Measurements from ENCODE around the gene RPUSD2.
"Not testable (repeated sequence)": the region's sequence is repeated elsewhere in the genome, so short reads cannot be mapped to it uniquely, and the experiment has no call there.

Gene RPUSD2

GRCh38 chr15:40550341-40551037 is 18.6 kb upstream of the RPUSD2 start:
- Mint-ChIP-seq H3K4me3 (peak overlapping the region; percentile 77 to 79), H3K36me3 (peaks cover 47 to 79% of the 10 kb centered on the region in 2 donors), H3K27ac (peak overlapping the region; percentile 86), H3K4me1 (peaks cover 67 to 99% of the 10 kb centered on the region in 2 donors), H3K27me3 (no peaks in the 10 kb centered on the region), H3K9me3 (peaks cover 5% of the 10 kb centered on the region in 2 donors)
- DNase-seq = peak; percentile 49
- ATAC-seq (replicated peaks) = peak; percentile 93 to 95

- H3K9me3 Mint-ChIP-seq = peaks cover 3% of the 10 kb centered on the region in 2 donors
- peaks cover 37 to 80% of the 10 kb centered on the region in 2 donors for H3K36me3 Mint-ChIP-seq
- DNase-seq = no peak
- H3K27me3 Mint-ChIP-seq = no peaks in the 10 kb centered on the region
- no peak for ATAC-seq (replicated peaks)
- H3K4me3 Mint-ChIP-seq = peak overlapping the region; percentile 79 to 82
- H3K4me1 Mint-ChIP-seq = peaks cover 66 to 99% of the 10 kb centered on the region in 2 donors
- H3K27ac Mint-ChIP-seq = peak overlapping the region; percentile 93
Measured at GRCh38 chr15:40554161-40554525, 15.0 kb upstream of the RPUSD2 start.

GRCh38 chr15:40555876-40556275 is 13.2 kb upstream of the RPUSD2 start:
- Mint-ChIP-seq H3K27me3 (no peaks in the 10 kb centered on the region), H3K36me3 (peaks cover 30 to 81% of the 10 kb centered on the region in 2 donors), H3K4me1 (peaks cover 62 to 98% of the 10 kb centered on the region in 2 donors), H3K27ac (peak overlapping the region; percentile 80), H3K9me3 (peaks cover 0 to 3% of the 10 kb centered on the region in 2 donors), H3K4me3 (no peak overlapping the region)
- no peak for ATAC-seq (replicated peaks)
- DNase-seq = no peak

- ATAC-seq (replicated peaks) (no peak), DNase-seq (no peak)
- no peaks in the 10 kb centered on the region for H3K27me3 Mint-ChIP-seq
- peak overlapping the region; percentile 65 to 73 for H3K4me3 Mint-ChIP-seq
- H3K9me3 Mint-ChIP-seq = peaks cover 0 to 3% of the 10 kb centered on the region in 2 donors
- peaks cover 20 to 68% of the 10 kb centered on the region in 2 donors for H3K36me3 Mint-ChIP-seq
- H3K27ac Mint-ChIP-seq = peak overlapping the region; percentile 95
- peaks cover 53 to 89% of the 10 kb centered on the region in 2 donors for H3K4me1 Mint-ChIP-seq
Measured at GRCh38 chr15:40558952-40559742, 10.0 kb upstream of the RPUSD2 start.

GRCh38 chr15:40562691-40563090 is 6.4 kb upstream of the RPUSD2 start:
- H3K9me3 Mint-ChIP-seq = peaks cover 0 to 3% of the 10 kb centered on the region in 2 donors
- ATAC-seq (replicated peaks) = no peak
- no peak for DNase-seq
- peak overlapping the region; percentile 9 for H3K27ac Mint-ChIP-seq
- H3K4me3 Mint-ChIP-seq = no peak overlapping the region
- H3K4me1 Mint-ChIP-seq = peaks cover 46 to 73% of the 10 kb centered on the region in 2 donors
- peaks cover 7 to 40% of the 10 kb centered on the region in 2 donors for H3K36me3 Mint-ChIP-seq
- H3K27me3 Mint-ChIP-seq = no peaks in the 10 kb centered on the region

GRCh38 chr15:40563426-40563825 is 5.7 kb upstream of the RPUSD2 start:
- no peak for DNase-seq
- H3K36me3 Mint-ChIP-seq = peaks cover 7 to 34% of the 10 kb centered on the region in 2 donors
- ATAC-seq (replicated peaks) = no peak
- H3K27me3 Mint-ChIP-seq = no peaks in the 10 kb centered on the region
- peaks cover 0 to 3% of the 10 kb centered on the region in 2 donors for H3K9me3 Mint-ChIP-seq
- H3K4me1 Mint-ChIP-seq = peaks cover 41 to 66% of the 10 kb centered on the region in 2 donors
- H3K27ac Mint-ChIP-seq = peak overlapping the region; percentile 20
- peak overlapping the region; percentile 84 to 91 for H3K4me3 Mint-ChIP-seq

GRCh38 chr15:40564591-40565332 is 4.3 kb upstream of the RPUSD2 start, which contains the start of gene CCDC32:
CCDC32 (minus strand) TSS chr15:40565042; CDS start chr15:40563015, 2,027 bp downstream.
- Mint-ChIP-seq H3K27ac (peak within 1 kb of the TSS; percentile 94), H3K4me3 (peak within 1 kb of the TSS; percentile 84 to 91), H3K4me1 (peaks cover 33 to 53% of the 10 kb centered on the region in 2 donors), H3K9me3 (peaks cover 0 to 3% of the 10 kb centered on the region in 2 donors), H3K36me3 (peaks cover 7 to 21% of the 10 kb centered on the region in 2 donors), H3K27me3 (no peaks in the 10 kb centered on the region)
- ATAC-seq (replicated peaks) = peak; percentile 94 to 96
- DNase-seq = peak; percentile 92

GRCh38 chr15:40565333-40566238 is 3.5 kb upstream of the RPUSD2 start:
- H3K9me3 Mint-ChIP-seq = no peaks in the 10 kb centered on the region
- DNase-seq (no peak), ATAC-seq (replicated peaks) (no peak)
- H3K4me3 Mint-ChIP-seq = peak overlapping the region; percentile 84 to 91
- H3K4me1 Mint-ChIP-seq = peaks cover 29 to 53% of the 10 kb centered on the region in 2 donors
- H3K27me3 Mint-ChIP-seq = no peaks in the 10 kb centered on the region
- H3K36me3 Mint-ChIP-seq = peaks cover 3 to 15% of the 10 kb centered on the region in 2 donors
- peak overlapping the region; percentile 94 for H3K27ac Mint-ChIP-seq

- no peaks in the 10 kb centered on the region for H3K27me3 Mint-ChIP-seq
- H3K4me3 Mint-ChIP-seq = no peak overlapping the region
- DNase-seq = no peak
- H3K36me3 Mint-ChIP-seq = peaks cover 2 to 5% of the 10 kb centered on the region in 2 donors
- H3K9me3 Mint-ChIP-seq = no peaks in the 10 kb centered on the region
- peaks cover 24 to 40% of the 10 kb centered on the region in 2 donors for H3K4me1 Mint-ChIP-seq
- ATAC-seq (replicated peaks) = no peak
- H3K27ac Mint-ChIP-seq = peak overlapping the region; percentile 42
Measured at GRCh38 chr15:40567111-40567510, 2.0 kb upstream of the RPUSD2 start.

GRCh38 chr15:40575113-40575512 is 6.0 kb downstream of the RPUSD2 start:
- peaks cover 25 to 34% of the 10 kb centered on the region in 2 donors for H3K36me3 Mint-ChIP-seq
- peak overlapping the region; percentile 25 for H3K27ac Mint-ChIP-seq
- ATAC-seq (replicated peaks) (no peak), DNase-seq (no peak)
- H3K9me3 Mint-ChIP-seq = no peaks in the 10 kb centered on the region
- H3K4me1 Mint-ChIP-seq = peaks cover 13 to 21% of the 10 kb centered on the region in 2 donors
- no peak overlapping the region for H3K4me3 Mint-ChIP-seq
- H3K27me3 Mint-ChIP-seq = no peaks in the 10 kb centered on the region

GRCh38 chr15:40576914-40577313 is 7.8 kb downstream of the RPUSD2 start:
- ATAC-seq (replicated peaks); H3K9me3 Mint-ChIP-seq; DNase-seq; H3K4me3 Mint-ChIP-seq; H3K27me3 Mint-ChIP-seq; H3K27ac Mint-ChIP-seq: not testable (repeated sequence)
- Mint-ChIP-seq H3K36me3 (peaks cover 23 to 30% of the 10 kb centered on the region in 2 donors), H3K4me1 (peaks cover 10 to 15% of the 10 kb centered on the region in 2 donors)

- no peak for ATAC-seq (replicated peaks)
- Mint-ChIP-seq H3K27ac (no peak overlapping the region), H3K4me1 (peaks cover 4 to 5% of the 10 kb centered on the region in 2 donors), H3K9me3 (peaks cover 0 to 2% of the 10 kb centered on the region in 2 donors), H3K36me3 (peaks cover 13 to 18% of the 10 kb centered on the region in 2 donors), H3K27me3 (no peaks in the 10 kb centered on the region), H3K4me3 (no peak overlapping the region)
- no peak for DNase-seq
Measured at GRCh38 chr15:40578892-40579291, 9.8 kb downstream of the RPUSD2 start.

- not testable (repeated sequence) for H3K27ac Mint-ChIP-seq; H3K4me1 Mint-ChIP-seq; H3K27me3 Mint-ChIP-seq; DNase-seq; ATAC-seq (replicated peaks); H3K36me3 Mint-ChIP-seq; H3K4me3 Mint-ChIP-seq; H3K9me3 Mint-ChIP-seq
Measured at GRCh38 chr15:40581796-40582195, 12.7 kb downstream of the RPUSD2 start.
